SJSA1 (cell line): Measurements from ENCODE around the gene HNMT. TPM values are rescaled to one million over a fixed set of nuclear protein-coding genes. Genes with fewer than 3 reads are reported as not detected.

ENCODE experiments used
- DNase-seq, 2 experiments: peaks; one replicate each; pipeline ENCODE4 v3.0.0-alpha.2; 2015 to 2020; ENCODE audit warnings: low spot score in 2 of 2, low read depth in 1 of 2
- H3K27ac ChIP-seq: fragments of 250-450 bp; sonication (Bioruptor Pico); 2 replicates; pipeline ENCODE4 v1.5.1; 2020; ENCODE audit warnings: mild to moderate bottlenecking, moderate library complexity
- H3K27me3 ChIP-seq: fragments of 250-450 bp; sonication (Bioruptor Pico); replicated peaks from 2 replicates; pipeline ENCODE4 v1.5.1; 2020; ENCODE audit warnings: mild to moderate bottlenecking, moderate library complexity
- H3K36me3 ChIP-seq: fragments of 250-450 bp; sonication (Bioruptor Pico); 2 replicates; pipeline ENCODE4 v1.5.1; 2020; ENCODE audit warnings: mild to moderate bottlenecking
- H3K4me1 ChIP-seq: fragments of 250-450 bp; sonication (Bioruptor Pico); replicated peaks from 2 replicates; pipeline ENCODE4 v1.6.1; 2021; ENCODE audit warnings: mild to moderate bottlenecking
- H3K4me3 ChIP-seq: fragments of 250-450 bp; sonication (Bioruptor Pico); 2 replicates; pipeline ENCODE4 v1.5.1; 2020; ENCODE audit warnings: mild to moderate bottlenecking
- H3K9me3 ChIP-seq: fragments of 250-450 bp; sonication (Bioruptor Pico); replicated peaks from 2 replicates; pipeline ENCODE4 v1.5.1; 2020; ENCODE audit warnings: mild to moderate bottlenecking
- total RNA-seq: library from RNA; depleted of rRNA; stranded (reverse); fragments of >200 nt; shearing (Covaris generic); gene quantifications from 2 replicates; pipeline ENCODE4 v1.2.3, GENCODE V29; 2014

The HNMT gene
- total RNA-seq, 1 experiment from 2014 or later = 65.8 TPM

GRCh38 chr2:138016351-138017087, 52.2 kb downstream of the HNMT start:
- H3K9me3 ChIP-seq = no peaks in the 10 kb centered on the region
- peaks cover 8% of the 10 kb centered on the region; the same call in 1 of the 2 replicates for H3K36me3 ChIP-seq

GRCh38 chr2:138017824-138018223, 53.6 kb downstream of the HNMT start:
- Histone ChIP-seq H3K27ac (no peak overlapping the region), H3K4me1 (no peaks in the 10 kb centered on the region), H3K4me3 (no peak overlapping the region), H3K27me3 (0 out of 2 replicates have a peak, but pooled peaks cover 3% of the 10 kb centered on the region), H3K9me3 (no peaks in the 10 kb centered on the region), H3K36me3 (peaks cover 5% of the 10 kb centered on the region; the same call in 1 of the 2 replicates)
- DNase-seq = no peak

More at GRCh38 chr2:138016351-138017087, 52.2 kb downstream of the HNMT start:
- DNase-seq = no peak
- Histone ChIP-seq H3K27ac (no peak overlapping the region), H3K27me3 (0 out of 2 replicates have a peak, but pooled peaks cover 3% of the 10 kb centered on the region), H3K4me1 (no peaks in the 10 kb centered on the region), H3K4me3 (no peak overlapping the region)

GRCh38 chr2:138018866-138019688, 54.8 kb downstream of the HNMT start:
- Histone ChIP-seq H3K9me3 (no peaks in the 10 kb centered on the region), H3K27ac (no peak overlapping the region), H3K27me3 (0 out of 2 replicates have a peak, but pooled peaks cover 3% of the 10 kb centered on the region), H3K4me1 (no peaks in the 10 kb centered on the region), H3K36me3 (peaks cover 2% of the 10 kb centered on the region; the same call in 1 of the 2 replicates), H3K4me3 (no peak overlapping the region)
- no peak for DNase-seq

GRCh38 chr2:138020432-138020831, 56.2 kb downstream of the HNMT start:
- H3K4me1 ChIP-seq = no peaks in the 10 kb centered on the region
- H3K9me3 ChIP-seq = no peaks in the 10 kb centered on the region
- no peak for DNase-seq
- H3K27me3 ChIP-seq = 0 out of 2 replicates have a peak, but pooled peaks cover 3% of the 10 kb centered on the region
- no peaks in the 10 kb centered on the region for H3K36me3 ChIP-seq
- H3K27ac ChIP-seq = no peak overlapping the region
- H3K4me3 ChIP-seq = no peak overlapping the region

GRCh38 chr2:138021154-138021553, 56.9 kb downstream of the HNMT start:
- Histone ChIP-seq H3K27me3 (0 out of 2 replicates have a peak, but pooled peaks cover 3% of the 10 kb centered on the region), H3K4me3 (no peak overlapping the region), H3K9me3 (no peaks in the 10 kb centered on the region), H3K4me1 (no peaks in the 10 kb centered on the region), H3K27ac (no peak overlapping the region), H3K36me3 (no peaks in the 10 kb centered on the region)
- DNase-seq = no peak

GRCh38 chr2:138023298-138023697, 59.0 kb downstream of the HNMT start:
- Histone ChIP-seq H3K4me1 (no peaks in the 10 kb centered on the region), H3K9me3 (no peaks in the 10 kb centered on the region), H3K27ac (no peak overlapping the region), H3K36me3 (no peaks in the 10 kb centered on the region), H3K27me3 (0 out of 2 replicates have a peak, but pooled peaks cover 3% of the 10 kb centered on the region), H3K4me3 (no peak overlapping the region)
- DNase-seq = no peak

GRCh38 chr2:138023976-138024375, 59.7 kb downstream of the HNMT start:
- DNase-seq = no peak
- H3K27me3 ChIP-seq = 0 out of 2 replicates have a peak, but pooled peaks cover 3% of the 10 kb centered on the region
- H3K4me3 ChIP-seq = no peak overlapping the region
- H3K27ac ChIP-seq = no peak overlapping the region
- H3K9me3 ChIP-seq = no peaks in the 10 kb centered on the region
- no peaks in the 10 kb centered on the region for H3K36me3 ChIP-seq
- no peaks in the 10 kb centered on the region for H3K4me1 ChIP-seq

- Histone ChIP-seq H3K27me3 (0 out of 2 replicates have a peak, but pooled peaks cover under 1% of the 10 kb centered on the region), H3K4me3 (no peak overlapping the region), H3K36me3 (no peaks in the 10 kb centered on the region), H3K4me1 (no peaks in the 10 kb centered on the region), H3K27ac (no peak overlapping the region), H3K9me3 (no peaks in the 10 kb centered on the region)
- no peak for DNase-seq
These were observed 62.1 kb downstream of the HNMT start for GRCh38 chr2:138026111-138027020.

- Histone ChIP-seq H3K9me3 (no peaks in the 10 kb centered on the region), H3K4me3 (no peak overlapping the region), H3K4me1 (no peaks in the 10 kb centered on the region), H3K36me3 (no peaks in the 10 kb centered on the region), H3K27me3 (no peaks in the 10 kb centered on the region), H3K27ac (no peak overlapping the region)
- DNase-seq = no peak
These were observed 64.3 kb downstream of the HNMT start for GRCh38 chr2:138028538-138028937.

GRCh38 chr2:138029276-138029675, 65.0 kb downstream of the HNMT start:
- no peaks in the 10 kb centered on the region for H3K4me1 ChIP-seq
- H3K36me3 ChIP-seq = no peaks in the 10 kb centered on the region
- H3K27me3 ChIP-seq = no peaks in the 10 kb centered on the region
- no peak overlapping the region for H3K4me3 ChIP-seq
- no peaks in the 10 kb centered on the region for H3K9me3 ChIP-seq
- DNase-seq = no peak
- no peak overlapping the region for H3K27ac ChIP-seq

- Histone ChIP-seq H3K36me3 (no peaks in the 10 kb centered on the region), H3K27ac (no peak overlapping the region), H3K27me3 (no peaks in the 10 kb centered on the region), H3K9me3 (no peaks in the 10 kb centered on the region), H3K4me3 (no peak overlapping the region), H3K4me1 (peaks cover 2% of the 10 kb centered on the region)
- no peak for DNase-seq
These were observed 66.2 kb downstream of the HNMT start for GRCh38 chr2:138030459-138030858.

- H3K27me3 ChIP-seq = no peaks in the 10 kb centered on the region
- H3K27ac ChIP-seq = no peak overlapping the region
- H3K36me3 ChIP-seq = no peaks in the 10 kb centered on the region
- no peak for DNase-seq
- no peak overlapping the region for H3K4me3 ChIP-seq
- no peaks in the 10 kb centered on the region for H3K9me3 ChIP-seq
- H3K4me1 ChIP-seq = peaks cover 14% of the 10 kb centered on the region
These were observed 68.1 kb downstream of the HNMT start for GRCh38 chr2:138032334-138032733.

GRCh38 chr2:138034536-138034935, 70.3 kb downstream of the HNMT start:
- Histone ChIP-seq H3K4me3 (no peak overlapping the region), H3K27ac (no peak overlapping the region), H3K36me3 (no peaks in the 10 kb centered on the region), H3K27me3 (no peaks in the 10 kb centered on the region), H3K4me1 (peaks cover 14% of the 10 kb centered on the region), H3K9me3 (no peaks in the 10 kb centered on the region)
- no peak for DNase-seq
